HepG2 (cell line): ENCODE measurements around the gene ZNF628.

Experiments used
- RFXANK ChIP-seq: IDR thresholded peaks from 2 replicates; pipeline ENCODE4 v1.6.1; 2016
- STAT5B ChIP-seq: sonication (generic); formaldehyde crosslinking; IDR thresholded peaks from 2 replicates; pipeline ENCODE4 v1.4.0; 2020; ENCODE audit warnings: missing genetic modification reagents
- ZBTB21 ChIP-seq: sonication (generic); formaldehyde crosslinking; IDR thresholded peaks from 2 replicates; pipeline ENCODE4 v1.4.0; 2020; ENCODE audit warnings: missing genetic modification reagents
- ZNF34 ChIP-seq: sonication (generic); formaldehyde crosslinking; IDR thresholded peaks from 2 replicates; pipeline ENCODE4 v1.4.0; 2020; ENCODE audit warnings: mild to moderate bottlenecking, missing genetic modification reagents, borderline replicate concordance
- TF ChIP-seq, protein P1 (sequence below): sonication (generic); formaldehyde crosslinking; IDR thresholded peaks from 2 replicates; pipeline ENCODE4 v1.4.0; 2020; ENCODE audit warnings: missing genetic modification reagents
- TF ChIP-seq, protein P2 (sequence below), 2 experiments: sonication (generic) in 1 of 2; formaldehyde crosslinking in 1 of 2; IDR thresholded peaks; 2 replicates each; pipeline versions ENCODE4 v1.5.1 to v1.6.1; 2011 to 2020; ENCODE audit warnings: borderline replicate concordance in 1 of 2, low read depth in 1 of 2, low read length in 1 of 2, mild to moderate bottlenecking in 1 of 2, missing genetic modification reagents in 1 of 2, moderate library complexity in 1 of 2

- TF ChIP-seq ZBTB21 (no peak), STAT5B (CRISPR knock-in tag) (no peak), ZNF34 (no peak), RFXANK (CRISPR knock-in tag) (no peak)
- TF ChIP-seq, protein P1, sequence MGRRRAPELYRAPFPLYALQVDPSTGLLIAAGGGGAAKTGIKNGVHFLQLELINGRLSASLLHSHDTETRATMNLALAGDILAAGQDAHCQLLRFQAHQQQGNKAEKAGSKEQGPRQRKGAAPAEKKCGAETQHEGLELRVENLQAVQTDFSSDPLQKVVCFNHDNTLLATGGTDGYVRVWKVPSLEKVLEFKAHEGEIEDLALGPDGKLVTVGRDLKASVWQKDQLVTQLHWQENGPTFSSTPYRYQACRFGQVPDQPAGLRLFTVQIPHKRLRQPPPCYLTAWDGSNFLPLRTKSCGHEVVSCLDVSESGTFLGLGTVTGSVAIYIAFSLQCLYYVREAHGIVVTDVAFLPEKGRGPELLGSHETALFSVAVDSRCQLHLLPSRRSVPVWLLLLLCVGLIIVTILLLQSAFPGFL = no peak
- TF ChIP-seq, protein P2, sequence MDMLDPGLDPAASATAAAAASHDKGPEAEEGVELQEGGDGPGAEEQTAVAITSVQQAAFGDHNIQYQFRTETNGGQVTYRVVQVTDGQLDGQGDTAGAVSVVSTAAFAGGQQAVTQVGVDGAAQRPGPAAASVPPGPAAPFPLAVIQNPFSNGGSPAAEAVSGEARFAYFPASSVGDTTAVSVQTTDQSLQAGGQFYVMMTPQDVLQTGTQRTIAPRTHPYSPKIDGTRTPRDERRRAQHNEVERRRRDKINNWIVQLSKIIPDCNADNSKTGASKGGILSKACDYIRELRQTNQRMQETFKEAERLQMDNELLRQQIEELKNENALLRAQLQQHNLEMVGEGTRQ (IDR thresholded peaks at IDR 0.05; ENCODE audit: low read depth, low read length) = no peak
- TF ChIP-seq, protein P2 (CRISPR knock-in tag; IDR thresholded peaks at IDR 0.05; ENCODE audit: borderline replicate concordance) = no peak
Measured at GRCh38 chr19:55525289-55526101, 49.1 kb downstream of the ZNF628 start.
